Thoracic aorta (tissue), 2 donors: ENCODE results near the gene ZNRF3. TPM values are rescaled to one million over a fixed set of nuclear protein-coding genes. Genes with fewer than 3 reads are reported as not detected.

ENCODE experiments used
- ATAC-seq: fragments of 150-250 bp; one replicate; pipeline ENCODE4 v1.8.0; 2017; ENCODE audit warnings: low read depth; ENCODE audit not compliant: insufficient number of reproducible peaks, low FRiP score
- DNase-seq: peaks from one replicate; pipeline ENCODE4 v3.0.0-alpha.2; 2020; ENCODE audit warnings: low spot score
- H3K27ac ChIP-seq, 2 donors: fragments of 200-600 bp; sonication (generic); 1 replicate in 1 of 2; 2 replicates in 1 of 2; pipeline ENCODE4 v1.5.1; 2016; ENCODE audit warnings: mild to moderate bottlenecking in 2 of 2, moderate library complexity in 2 of 2
- H3K27me3 ChIP-seq: fragments of 200-600 bp; sonication (generic); replicated peaks from 2 replicates; pipeline ENCODE4 v1.6.0; 2016; ENCODE audit warnings: mild to moderate bottlenecking; ENCODE audit not compliant: insufficient read depth
- H3K36me3 ChIP-seq: fragments of 200-600 bp; sonication (generic); one replicate; pipeline ENCODE4 v1.5.1; 2016
- H3K4me1 ChIP-seq, 2 donors: fragments of 200-600 bp; sonication (generic); 1 replicate in 1 of 2; 2 replicates in 1 of 2; pipeline versions ENCODE4 v1.5.1 to v1.6.0; 2016; ENCODE audit warnings: low read depth in 2 of 2, mild to moderate bottlenecking in 1 of 2; ENCODE audit not compliant: control insufficient read depth in 1 of 2
- H3K4me3 ChIP-seq: fragments of 200-600 bp; sonication (generic); 2 replicates; pipeline ENCODE4 v1.5.1; 2016; ENCODE audit warnings: mild to moderate bottlenecking
- H3K9me3 ChIP-seq: fragments of 200-600 bp; sonication (generic); 2 replicates; pipeline ENCODE4 v1.5.1; 2016
- total RNA-seq, 2 donors: library from RNA; depleted of rRNA; stranded (reverse); fragments of >200 nt; gene quantifications; one replicate each; pipeline versions ENCODE4 v1.1.0 to v1.2.3, GENCODE V29; 2016
- TF ChIP-seq, protein P1 (sequence below): fragments of 200-600 bp; sonication (generic); IDR thresholded peaks from one replicate; pipeline ENCODE4 v1.5.1; 2019; ENCODE audit warnings: antibody characterized with exemption

ZNRF3 gene
- total RNA-seq, 2 donors from 2014 or later = 17.2 to 23.1 TPM

DNA sequence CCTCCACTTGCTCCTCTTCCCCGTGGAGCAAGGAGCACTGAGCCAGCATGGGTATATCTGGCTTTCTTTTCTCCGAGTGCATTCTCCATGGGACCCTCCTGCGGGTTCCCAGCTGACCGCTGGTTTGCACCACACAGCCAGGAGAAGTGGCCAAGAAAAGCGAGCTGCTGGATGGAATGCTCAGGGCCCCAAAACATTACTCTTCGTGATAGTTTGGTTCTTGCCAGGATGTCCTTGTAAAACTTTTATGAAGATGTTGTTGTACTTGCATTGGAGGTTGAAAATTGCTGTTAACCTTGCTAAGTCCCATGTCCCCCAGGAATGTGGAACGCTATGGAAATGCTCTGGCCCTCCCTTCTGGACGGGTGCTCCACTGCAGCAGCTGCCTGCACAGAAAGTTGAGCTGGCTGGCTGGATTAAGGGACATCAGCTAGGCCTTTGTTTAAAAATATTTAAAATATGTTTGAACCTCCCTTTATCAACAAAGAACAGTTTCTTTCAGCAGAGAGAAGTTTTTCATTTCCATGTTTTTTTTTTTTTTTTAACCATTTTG is 68.7 kb downstream of the ZNRF3 start:
- Histone ChIP-seq H3K27ac (peak overlapping the region; percentile 21 to 49), H3K9me3 (no peaks in the 10 kb centered on the region), H3K36me3 (no peaks in the 10 kb centered on the region), H3K4me1 (peaks cover 26 to 76% of the 10 kb centered on the region in 2 donors), H3K27me3 (no peaks in the 10 kb centered on the region), H3K4me3 (peak overlapping the region; percentile 23)
- ATAC-seq = peak; percentile 31
- TF ChIP-seq, protein P1, sequence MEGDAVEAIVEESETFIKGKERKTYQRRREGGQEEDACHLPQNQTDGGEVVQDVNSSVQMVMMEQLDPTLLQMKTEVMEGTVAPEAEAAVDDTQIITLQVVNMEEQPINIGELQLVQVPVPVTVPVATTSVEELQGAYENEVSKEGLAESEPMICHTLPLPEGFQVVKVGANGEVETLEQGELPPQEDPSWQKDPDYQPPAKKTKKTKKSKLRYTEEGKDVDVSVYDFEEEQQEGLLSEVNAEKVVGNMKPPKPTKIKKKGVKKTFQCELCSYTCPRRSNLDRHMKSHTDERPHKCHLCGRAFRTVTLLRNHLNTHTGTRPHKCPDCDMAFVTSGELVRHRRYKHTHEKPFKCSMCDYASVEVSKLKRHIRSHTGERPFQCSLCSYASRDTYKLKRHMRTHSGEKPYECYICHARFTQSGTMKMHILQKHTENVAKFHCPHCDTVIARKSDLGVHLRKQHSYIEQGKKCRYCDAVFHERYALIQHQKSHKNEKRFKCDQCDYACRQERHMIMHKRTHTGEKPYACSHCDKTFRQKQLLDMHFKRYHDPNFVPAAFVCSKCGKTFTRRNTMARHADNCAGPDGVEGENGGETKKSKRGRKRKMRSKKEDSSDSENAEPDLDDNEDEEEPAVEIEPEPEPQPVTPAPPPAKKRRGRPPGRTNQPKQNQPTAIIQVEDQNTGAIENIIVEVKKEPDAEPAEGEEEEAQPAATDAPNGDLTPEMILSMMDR = no peak
- DNase-seq = no peak

DNA sequence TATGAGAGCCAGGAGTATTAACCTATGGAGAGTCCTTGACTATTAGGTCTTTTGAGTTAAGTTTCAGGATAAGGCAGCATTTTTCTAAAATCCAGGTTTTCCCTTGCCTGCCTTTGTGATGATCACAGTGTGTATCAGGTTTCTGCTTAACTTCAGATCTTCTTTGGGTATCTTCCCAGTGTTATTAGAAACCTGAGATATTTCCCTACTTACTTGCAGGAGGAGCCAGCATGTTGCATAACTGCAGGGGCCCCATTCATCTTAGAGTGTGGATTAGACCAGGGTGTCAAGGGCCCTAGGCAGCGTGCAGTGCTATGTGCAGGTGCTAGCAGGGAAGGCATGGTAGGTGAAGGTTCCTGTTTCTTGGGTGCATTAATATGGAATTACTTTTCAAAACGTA is 69.5 kb downstream of the ZNRF3 start:
- Histone ChIP-seq H3K4me3 (no peak overlapping the region), H3K36me3 (no peaks in the 10 kb centered on the region), H3K9me3 (no peaks in the 10 kb centered on the region), H3K27me3 (no peaks in the 10 kb centered on the region), H3K4me1 (peaks cover 26 to 76% of the 10 kb centered on the region in 2 donors), H3K27ac (peak overlapping the region; percentile 19 to 49)
- DNase-seq (no peak), ATAC-seq (no peak)
- TF ChIP-seq, protein P1 = no peak

DNA sequence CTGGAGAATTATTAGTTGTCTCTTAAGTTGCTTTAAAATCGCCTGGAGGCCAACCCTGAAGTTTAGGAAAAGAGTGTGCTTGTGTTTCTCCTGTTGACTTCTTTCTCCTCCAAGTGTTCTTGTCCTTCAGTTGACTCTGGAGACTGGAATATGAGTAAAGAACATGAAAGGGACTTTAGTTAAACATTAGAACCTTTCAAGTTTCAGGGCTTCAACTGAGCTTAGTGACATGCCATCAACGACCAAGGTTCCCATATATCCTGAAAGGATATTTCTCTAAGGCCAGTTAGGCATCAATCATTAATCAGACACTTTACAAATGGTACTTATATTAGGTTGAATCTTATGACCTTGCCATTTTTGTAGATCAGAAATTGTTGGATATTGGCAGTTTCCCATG is 70.0 kb downstream of the ZNRF3 start:
- peak overlapping the region; percentile 19 to 49 for H3K27ac ChIP-seq
- no peak overlapping the region for H3K4me3 ChIP-seq
- TF ChIP-seq, protein P1 = no peak
- no peaks in the 10 kb centered on the region for H3K36me3 ChIP-seq
- no peak for ATAC-seq
- no peaks in the 10 kb centered on the region for H3K9me3 ChIP-seq
- H3K4me1 ChIP-seq = peaks cover 26 to 80% of the 10 kb centered on the region in 2 donors
- DNase-seq = no peak
- no peaks in the 10 kb centered on the region for H3K27me3 ChIP-seq

DNA sequence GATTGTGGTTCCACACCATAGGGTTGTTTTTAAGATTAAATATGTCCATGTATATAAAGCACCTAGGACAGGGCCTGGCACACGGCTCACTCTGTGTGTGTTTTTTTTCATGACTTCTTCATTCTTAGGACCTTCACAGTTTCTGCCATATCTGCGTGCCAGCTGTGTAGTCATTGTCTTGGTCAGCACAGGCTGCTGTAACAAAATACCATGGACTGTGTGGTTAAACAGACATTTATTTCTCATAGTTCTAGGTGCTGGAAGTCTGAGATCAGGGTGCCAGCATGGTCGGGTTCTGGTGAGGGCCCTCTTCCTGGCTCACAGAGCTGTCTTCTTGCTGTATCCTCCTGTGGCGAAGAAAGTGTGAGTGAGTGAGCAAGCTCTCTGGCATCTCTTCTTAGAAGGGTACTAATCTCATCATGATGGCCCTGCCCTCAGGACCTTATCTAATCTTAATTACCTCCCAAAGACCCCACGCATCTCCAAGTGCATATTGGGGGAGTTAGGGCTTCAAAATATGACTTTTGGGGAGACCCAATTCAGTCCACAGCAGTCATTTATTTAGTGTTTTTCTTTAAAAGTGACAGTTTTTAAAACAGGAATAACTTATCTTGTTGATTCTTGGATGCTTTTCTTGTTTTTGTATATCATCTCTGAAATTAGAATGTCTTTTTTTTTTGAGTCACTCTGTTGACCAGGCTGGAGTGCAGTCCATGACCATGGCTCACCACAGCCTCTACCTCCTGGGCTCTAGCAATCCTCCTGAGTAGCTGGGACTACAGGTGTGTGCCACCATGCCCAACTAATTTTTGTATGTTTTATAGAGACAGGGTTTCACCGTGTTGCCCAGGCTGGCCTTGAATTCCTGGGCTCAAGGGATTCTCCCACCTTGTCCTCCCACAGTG is 70.9 kb downstream of the ZNRF3 start:
- Histone ChIP-seq H3K9me3 (no peaks in the 10 kb centered on the region), H3K4me1 (peaks cover 26 to 87% of the 10 kb centered on the region in 2 donors)
- TF ChIP-seq, protein P1 = no peak

DNA sequence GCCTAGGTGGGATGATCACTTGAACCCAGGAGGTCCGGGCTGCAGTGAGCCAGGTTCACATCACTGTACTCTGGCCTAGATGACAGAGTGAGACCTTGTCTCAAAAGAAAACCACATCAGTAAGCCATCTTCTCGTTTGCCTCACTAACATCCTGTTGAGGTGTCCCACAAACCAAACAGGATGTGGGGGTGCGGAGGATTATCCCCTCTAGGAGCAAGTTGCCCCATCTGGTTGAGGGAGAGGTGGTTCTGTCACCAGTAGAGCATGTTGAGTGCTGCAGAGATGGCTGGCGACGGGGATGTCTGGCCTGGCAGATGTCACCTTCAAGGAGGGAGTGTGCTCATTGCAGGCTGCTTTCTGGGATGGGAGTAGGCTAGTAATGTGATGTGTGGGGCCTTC is 72.4 kb downstream of the ZNRF3 start:
- Histone ChIP-seq H3K9me3 (no peaks in the 10 kb centered on the region), H3K36me3 (no peaks in the 10 kb centered on the region), H3K27me3 (no peaks in the 10 kb centered on the region), H3K27ac (no peak overlapping the region), H3K4me1 (peaks cover 17 to 83% of the 10 kb centered on the region in 2 donors), H3K4me3 (no peak overlapping the region)
- DNase-seq (no peak), ATAC-seq (no peak)
- TF ChIP-seq, protein P1 = no peak

More for the DNA sequence above, 70.9 kb downstream of the ZNRF3 start:
- H3K36me3 ChIP-seq = no peaks in the 10 kb centered on the region
- ATAC-seq (no peak), DNase-seq (no peak)
- H3K27ac ChIP-seq = peak overlapping the region; percentile 13 to 39
- no peaks in the 10 kb centered on the region for H3K27me3 ChIP-seq
- no peak overlapping the region for H3K4me3 ChIP-seq
